GM10266 (cell line): Measurements from ENCODE around the gene DLGAP1.

Experiments
- DNase-seq: peaks from one replicate; pipeline ENCODE4 v3.0.0; 2012; ENCODE audit errors: extremely low spot score
- CTCF ChIP-seq: IDR thresholded peaks from 2 replicates; pipeline ENCODE4 v1.5.1; 2012; ENCODE audit warnings: mild to moderate bottlenecking, low read depth; ENCODE audit not compliant: control insufficient read depth, insufficient read depth; ENCODE audit errors: missing control alignments

Gene DLGAP1

GRCh38 chr18:3692113-3692621 is 762.9 kb downstream of the DLGAP1 start:
- DNase-seq, result no peak
- no peak for TF ChIP-seq CTCF

- no peak for TF ChIP-seq CTCF
- DNase-seq, result no peak
These were observed 763.4 kb downstream of the DLGAP1 start for GRCh38 chr18:3691705-3692104.

- DNase-seq, result no peak
- no peak for TF ChIP-seq CTCF
These were observed 764.4 kb downstream of the DLGAP1 start for GRCh38 chr18:3690764-3691066.

GRCh38 chr18:3689986-3690763 is 764.9 kb downstream of the DLGAP1 start:
- DNase-seq, result no peak
- TF ChIP-seq CTCF, result no peak

- DNase-seq, result no peak
- no peak for TF ChIP-seq CTCF
These were observed 766.0 kb downstream of the DLGAP1 start for GRCh38 chr18:3689091-3689490.

- DNase-seq, result no peak
- TF ChIP-seq CTCF, result no peak
These were observed 766.4 kb downstream of the DLGAP1 start for GRCh38 chr18:3688690-3689089.

- TF ChIP-seq CTCF, result no peak
- DNase-seq, result no peak
These were observed 771.6 kb downstream of the DLGAP1 start for GRCh38 chr18:3683483-3683882.
